Uterus (tissue), 4 donors: ENCODE measurements around the gene AKT2. TPM values are rescaled to one million over a fixed set of nuclear protein-coding genes. Genes with fewer than 3 reads are reported as not detected.

ENCODE experiments used
- DNase-seq, 2 donors: peaks; one replicate each; pipeline ENCODE4 v3.0.0-alpha.2; 2019 to 2020
- H3K27ac ChIP-seq, 2 donors: fragments of 200-600 bp; sonication (generic); 1 replicate in 1 of 2; 2 replicates in 1 of 2; pipeline ENCODE4 v1.5.1; 2016 to 2018
- H3K27me3 ChIP-seq, 2 donors: fragments of 200-600 bp; sonication (generic); one replicate each; pipeline ENCODE4 v1.5.1; 2018 to 2019; ENCODE audit warnings: control low read depth in 1 of 2
- H3K36me3 ChIP-seq, 2 donors: fragments of 200-600 bp; sonication (generic); one replicate each; pipeline ENCODE4 v1.5.1; 2019; ENCODE audit warnings: control low read depth in 1 of 2
- H3K4me1 ChIP-seq, 2 donors: fragments of 200-600 bp; sonication (generic); one replicate each; pipeline ENCODE4 v1.5.1; 2018 to 2019; ENCODE audit warnings: control low read depth in 1 of 2
- H3K4me3 ChIP-seq, 2 donors: fragments of 200-600 bp; sonication (generic); 1 replicate in 1 of 2; 2 replicates in 1 of 2; pipeline ENCODE4 v1.5.1; 2018 to 2019; ENCODE audit warnings: mild to moderate bottlenecking in 1 of 2
- H3K9me3 ChIP-seq, 2 donors: fragments of 200-600 bp; sonication (generic); one replicate each; pipeline ENCODE4 v1.5.1; 2019; ENCODE audit warnings: control low read depth in 1 of 2
- CTCF ChIP-seq, 4 experiments: fragments of 200-600 bp in 2 of 4; fragments of 450-650 bp in 2 of 4; sonication (generic) in 2 of 4; IDR thresholded peaks; one replicate each; pipeline ENCODE4 v1.5.1; 2016 to 2019; ENCODE audit warnings: antibody characterized with exemption in 4 of 4, mild to moderate bottlenecking in 2 of 4, moderate library complexity in 1 of 4
- POLR2A ChIP-seq, 2 donors: fragments of 450-650 bp; IDR thresholded peaks; one replicate each; pipeline ENCODE4 v1.6.1; 2016; ENCODE audit warnings: antibody characterized with exemption in 2 of 2, mild to moderate bottlenecking in 1 of 2, moderate library complexity in 1 of 2
- intact Hi-C: fragments of 100-400 bp; cut with DNase I; formaldehyde crosslinking; loops from one replicate; pipeline ENCODE4 v1.15.1; 2023; ENCODE audit warnings: low total_unique reads
- total RNA-seq, 4 donors: library from RNA; depleted of rRNA in 3 of 4; stranded (reverse); fragments of >200 nt in 3 of 4; gene quantifications; one replicate each; pipeline versions ENCODE4 v1.1.0 to v1.2.4, GENCODE V29; 2014 to 2023
- donor health status: DM: yes; HTN: yes; CAD: no.

Gene AKT2
- total RNA-seq, 4 donors from 2014 or later = 32.6 to 177 (median 95.2) TPM

- DNase-seq = no peak
- TF ChIP-seq POLR2A (IDR thresholded peaks at IDR 0.05) (no peak), CTCF (IDR thresholded peaks at IDR 0.05) (no peak)
- no peak overlapping the region for H3K27ac ChIP-seq
- no peak overlapping the region for H3K4me3 ChIP-seq
- H3K36me3 ChIP-seq = no peaks in the 10 kb centered on the region
- H3K9me3 ChIP-seq = no peaks in the 10 kb centered on the region
- H3K4me1 ChIP-seq = no peaks in the 10 kb centered on the region
- intact Hi-C loops = no loop called here
- no peaks in the 10 kb centered on the region for H3K27me3 ChIP-seq
Measured at GRCh38 chr19:40312533-40312932, 27.4 kb upstream of the AKT2 start.

DNA sequence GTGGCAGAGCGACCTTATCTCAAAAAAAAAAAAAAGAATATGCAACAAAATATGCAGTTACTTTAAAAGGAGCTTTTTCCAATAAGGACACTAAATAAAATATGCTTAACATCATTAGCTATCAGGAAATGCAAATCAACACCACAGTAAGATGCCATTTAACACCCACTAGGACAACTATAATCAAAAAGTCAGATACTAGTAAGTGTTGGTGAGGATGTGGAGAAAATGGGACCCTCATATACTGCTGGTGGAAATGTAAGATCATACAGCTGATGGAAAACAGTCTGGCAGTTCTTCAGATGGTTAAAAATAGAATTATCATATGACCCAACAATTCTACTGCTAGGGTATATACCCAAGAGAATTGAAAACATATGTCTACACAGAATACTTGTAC, 24.5 kb upstream of the AKT2 start:
- Histone ChIP-seq H3K9me3 (no peaks in the 10 kb centered on the region), H3K4me3 (no peak overlapping the region), H3K27me3 (no peaks in the 10 kb centered on the region), H3K27ac (no peak overlapping the region), H3K4me1 (no peaks in the 10 kb centered on the region), H3K36me3 (no peaks in the 10 kb centered on the region)
- TF ChIP-seq POLR2A (IDR thresholded peaks at IDR 0.05) (no peak), CTCF (IDR thresholded peaks at IDR 0.05) (no peak)
- DNase-seq = no peak
- intact Hi-C loops = no loop called here

GRCh38 chr19:40305403-40305802, 20.3 kb upstream of the AKT2 start:
- DNase-seq = peak; percentile 73 to 75
- TF ChIP-seq POLR2A (IDR thresholded peaks at IDR 0.05) (no peak), CTCF (IDR thresholded peaks at IDR 0.05) (peak; percentile 52 to 74 (median 69))
- Histone ChIP-seq H3K4me3 (no peak overlapping the region), H3K27me3 (no peaks in the 10 kb centered on the region), H3K9me3 (no peaks in the 10 kb centered on the region), H3K36me3 (no peaks in the 10 kb centered on the region), H3K27ac (no peak overlapping the region), H3K4me1 (no peaks in the 10 kb centered on the region)
- intact Hi-C loops = loop anchor here (2.0 kb wide), 1 partner anchor 79 kb away; the partner anchor contains the start of gene CCNP

DNA sequence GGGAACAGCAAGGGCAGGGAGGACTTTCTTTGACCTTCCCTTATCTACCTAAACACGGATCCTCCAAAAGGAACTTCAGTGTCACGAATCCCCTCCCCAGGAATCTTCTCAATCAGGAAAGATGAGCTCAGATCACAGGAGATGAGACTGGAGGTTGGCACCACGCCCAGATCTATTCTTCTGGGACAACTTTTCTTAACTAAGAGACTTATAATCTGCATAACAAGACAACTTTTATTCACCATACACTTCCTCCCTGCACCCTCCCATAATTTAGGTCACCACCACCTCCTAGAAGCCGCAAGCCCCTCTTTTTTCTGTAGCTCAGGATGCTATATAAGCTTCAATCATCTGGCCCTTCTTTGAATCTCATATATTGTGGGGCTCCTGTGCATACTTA, 19.2 kb upstream of the AKT2 start:
- Histone ChIP-seq H3K27me3 (no peaks in the 10 kb centered on the region), H3K4me3 (no peak overlapping the region), H3K27ac (no peak overlapping the region), H3K36me3 (no peaks in the 10 kb centered on the region), H3K4me1 (no peaks in the 10 kb centered on the region), H3K9me3 (no peaks in the 10 kb centered on the region)
- no peak for DNase-seq
- intact Hi-C loops = loop anchor here (2.0 kb wide), 1 partner anchor 78 kb away; the partner anchor contains the start of gene CCNP
- no peak for TF ChIP-seq POLR2A (IDR thresholded peaks at IDR 0.05)
- no peak for TF ChIP-seq CTCF (IDR thresholded peaks at IDR 0.05)

DNA sequence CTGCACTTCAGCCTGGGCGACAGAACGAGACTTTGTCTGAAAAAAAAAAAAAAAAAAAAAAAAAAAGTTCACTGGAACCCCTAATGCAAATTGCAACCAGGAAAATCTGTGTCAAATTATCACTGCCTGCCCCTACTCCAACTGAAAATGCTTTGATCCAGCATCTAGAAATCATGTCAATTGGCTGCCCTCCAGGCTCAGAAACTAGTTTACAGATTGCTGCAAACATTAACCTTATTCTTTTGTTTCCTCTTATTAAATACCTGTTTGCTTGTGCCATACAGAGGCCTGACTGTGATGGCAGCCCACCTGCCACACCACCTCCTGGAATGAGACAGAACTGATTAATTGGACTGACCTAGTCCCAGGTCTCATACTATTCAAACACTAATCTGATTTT, 18.6 kb upstream of the AKT2 start:
- H3K36me3 ChIP-seq = no peaks in the 10 kb centered on the region
- H3K4me1 ChIP-seq = no peaks in the 10 kb centered on the region
- no peaks in the 10 kb centered on the region for H3K27me3 ChIP-seq
- H3K9me3 ChIP-seq = no peaks in the 10 kb centered on the region
- no peak for TF ChIP-seq CTCF (IDR thresholded peaks at IDR 0.05)
- no peak for TF ChIP-seq POLR2A (IDR thresholded peaks at IDR 0.05)
- intact Hi-C loops = loop anchor here (2.0 kb wide), 1 partner anchor 77 kb away; the partner anchor contains the start of gene CCNP
- H3K4me3 ChIP-seq = no peak overlapping the region
- H3K27ac ChIP-seq = no peak overlapping the region
- no peak for DNase-seq
